Left lung (tissue), 10 donors: ENCODE results near the gene USP21. TPM values are rescaled to one million over a fixed set of nuclear protein-coding genes. Genes with fewer than 3 reads are reported as not detected.

ENCODE experiments used
- ATAC-seq: fragments of 200-7000 bp; cut with Tn5 transposase; one replicate; pipeline ENCODE4 v1.9.1; 2020; ENCODE audit warnings: moderate library complexity
- DNase-seq, 4 donors: peaks; one replicate each; pipeline ENCODE4 v3.0.0-alpha.2; 2013 to 2020
- H3K27ac ChIP-seq, 2 donors: fragments of 200-600 bp; sonication (generic) in 1 of 2; one replicate each; pipeline versions ENCODE4 v1.5.0 to v1.8.0; 2020 to 2021
- H3K27me3 ChIP-seq, 2 donors: fragments of 200-600 bp; sonication (generic) in 1 of 2; one replicate each; pipeline versions ENCODE4 v1.5.0 to v1.8.0; 2020 to 2021
- H3K36me3 ChIP-seq, 2 donors: fragments of 200-600 bp; sonication (generic) in 1 of 2; one replicate each; pipeline versions ENCODE4 v1.5.0 to v1.8.0; 2020 to 2021
- H3K4me1 ChIP-seq, 2 donors: fragments of 200-600 bp; one replicate each; pipeline ENCODE4 v1.8.0; 2021
- H3K4me3 ChIP-seq, 2 donors: fragments of 200-600 bp; sonication (generic) in 1 of 2; one replicate each; pipeline versions ENCODE4 v1.5.0 to v1.8.0; 2020 to 2021; ENCODE audit warnings: mild to moderate bottlenecking in 1 of 2
- H3K9me3 ChIP-seq, 2 donors: fragments of 200-600 bp; sonication (generic) in 1 of 2; one replicate each; pipeline versions ENCODE4 v1.5.0 to v1.8.0; 2020 to 2021
- intact Hi-C, 2 donors: fragments of 100-400 bp; cut with DNase I; formaldehyde crosslinking; loops; one replicate each; pipeline versions ENCODE4 v1.11.2 to v1.14.2; 2022
- polyA plus RNA-seq, 6 donors: library from polyadenylated mRNA; unstranded; fragments of 120-200 nt; gene quantifications; one replicate each; pipeline ENCODE4 v1.2.1, GENCODE V29; 2013; ENCODE audit not compliant: insufficient read length in 6 of 6
- total RNA-seq, 2 donors: library from RNA; stranded (reverse); fragmentation: NEBNext Ultra II Directional; extraction: Animal tissue kit (Norgen Biotek cat#: 25700); gene quantifications; one replicate each; pipeline ENCODE4 v1.2.1, GENCODE V29; 2021
- TF ChIP-seq, protein P1 (sequence below), 2 donors: fragments of 200-600 bp; sonication (generic) in 1 of 2; IDR thresholded peaks; one replicate each; pipeline versions ENCODE4 v1.5.0 to v1.8.0; 2021; ENCODE audit warnings: antibody characterized with exemption in 2 of 2
- donor health status: DM: no; HTN: yes; CAD: no.
- donor health status: DM: no; HTN: no; CAD: no.

The USP21 gene
- total and polyA plus RNA-seq, 8 donors = 24.1 to 53.3 (median 45.5) TPM

DNA sequence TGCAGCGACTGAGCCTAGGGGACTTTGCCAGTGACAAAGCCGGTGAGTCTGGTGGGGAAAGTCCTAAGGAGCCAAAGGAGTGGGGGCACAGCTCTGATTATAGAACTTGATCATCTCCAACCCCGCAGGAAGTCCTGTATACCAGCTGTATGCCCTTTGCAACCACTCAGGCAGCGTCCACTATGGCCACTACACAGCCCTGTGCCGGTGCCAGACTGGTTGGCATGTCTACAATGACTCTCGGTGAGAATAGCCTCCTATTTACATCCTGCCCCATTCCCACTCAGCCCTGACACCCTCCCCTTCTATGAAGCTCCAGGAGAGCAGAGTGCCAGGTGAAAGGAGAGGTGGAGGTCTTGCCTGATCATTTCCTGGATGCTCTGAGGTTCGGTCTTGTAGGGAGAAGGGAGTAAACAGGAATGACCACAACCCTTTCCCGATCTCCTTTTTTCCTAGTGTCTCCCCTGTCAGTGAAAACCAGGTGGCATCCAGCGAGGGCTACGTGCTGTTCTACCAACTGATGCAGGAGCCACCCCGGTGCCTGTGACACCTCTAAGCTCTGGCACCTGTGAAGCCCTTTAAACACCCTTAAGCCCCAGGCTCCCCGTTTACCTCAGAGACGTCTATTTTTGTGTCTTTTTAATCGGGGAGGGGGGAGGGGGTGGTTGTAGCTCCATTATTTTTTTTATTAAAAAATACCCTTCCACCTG lies 5.8 kb downstream of the USP21 start:
- H3K27me3 ChIP-seq = no peaks in the 10 kb centered on the region
- H3K36me3 ChIP-seq = peaks cover 0 to 52% of the 10 kb centered on the region in 2 donors
- DNase-seq = peak in 1 of 4 donors; percentile 33
- TF ChIP-seq, protein P1, sequence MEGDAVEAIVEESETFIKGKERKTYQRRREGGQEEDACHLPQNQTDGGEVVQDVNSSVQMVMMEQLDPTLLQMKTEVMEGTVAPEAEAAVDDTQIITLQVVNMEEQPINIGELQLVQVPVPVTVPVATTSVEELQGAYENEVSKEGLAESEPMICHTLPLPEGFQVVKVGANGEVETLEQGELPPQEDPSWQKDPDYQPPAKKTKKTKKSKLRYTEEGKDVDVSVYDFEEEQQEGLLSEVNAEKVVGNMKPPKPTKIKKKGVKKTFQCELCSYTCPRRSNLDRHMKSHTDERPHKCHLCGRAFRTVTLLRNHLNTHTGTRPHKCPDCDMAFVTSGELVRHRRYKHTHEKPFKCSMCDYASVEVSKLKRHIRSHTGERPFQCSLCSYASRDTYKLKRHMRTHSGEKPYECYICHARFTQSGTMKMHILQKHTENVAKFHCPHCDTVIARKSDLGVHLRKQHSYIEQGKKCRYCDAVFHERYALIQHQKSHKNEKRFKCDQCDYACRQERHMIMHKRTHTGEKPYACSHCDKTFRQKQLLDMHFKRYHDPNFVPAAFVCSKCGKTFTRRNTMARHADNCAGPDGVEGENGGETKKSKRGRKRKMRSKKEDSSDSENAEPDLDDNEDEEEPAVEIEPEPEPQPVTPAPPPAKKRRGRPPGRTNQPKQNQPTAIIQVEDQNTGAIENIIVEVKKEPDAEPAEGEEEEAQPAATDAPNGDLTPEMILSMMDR (IDR thresholded peaks at IDR 0.05) = no peak
- H3K4me1 ChIP-seq = peaks cover 7 to 42% of the 10 kb centered on the region in 2 donors
- no peak for ATAC-seq
- peak overlapping the region in 1 of 2 donors; percentile 73 for H3K4me3 ChIP-seq
- intact Hi-C loops = no loop called here
- no peaks in the 10 kb centered on the region for H3K9me3 ChIP-seq
- H3K27ac ChIP-seq = peak overlapping the region; percentile 88 to 96

DNA sequence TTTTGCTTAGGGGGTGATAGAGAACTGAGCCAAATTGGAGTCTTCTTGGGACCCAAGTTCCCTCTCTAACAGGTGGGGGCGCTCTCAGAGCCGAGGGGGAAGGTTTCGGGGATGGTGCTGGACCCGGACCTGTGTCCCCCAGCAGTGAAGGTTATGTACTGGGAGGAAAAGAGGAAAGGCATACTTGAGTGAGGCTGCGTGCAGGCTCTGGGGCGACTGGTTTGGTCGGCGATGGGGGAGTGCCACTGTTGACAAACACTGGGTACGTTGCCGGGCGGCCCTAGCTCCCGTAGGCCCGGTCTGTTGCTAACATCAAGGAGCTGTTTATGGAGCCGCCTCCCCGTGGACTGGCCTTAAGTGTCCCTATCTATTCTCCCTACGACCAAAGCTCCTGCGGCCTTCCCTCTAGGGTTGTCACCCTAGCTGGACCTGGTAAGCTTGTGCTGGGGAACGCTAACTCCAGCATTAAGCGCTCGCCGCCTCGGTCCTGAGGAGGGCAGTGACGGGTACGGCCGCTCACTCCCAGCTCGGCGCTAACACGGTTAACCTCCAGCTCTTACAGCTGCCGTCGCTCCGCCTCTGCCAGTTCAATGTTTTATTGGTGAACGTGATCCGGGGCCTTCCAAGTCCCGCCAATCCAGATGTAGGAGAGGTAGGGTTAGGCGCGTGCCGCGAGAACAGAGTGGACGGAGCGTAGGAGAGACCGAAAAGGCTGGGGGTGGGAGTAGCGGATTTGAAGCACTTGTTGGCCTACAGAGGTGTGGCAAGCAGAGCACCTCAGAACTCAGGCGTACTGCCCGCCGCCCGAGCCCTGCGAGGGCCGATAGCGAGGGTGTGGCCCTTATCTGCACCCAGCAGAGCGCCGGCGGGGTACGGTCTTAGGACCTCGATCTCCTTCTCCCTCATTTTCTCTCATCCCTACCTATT lies 6.7 kb downstream of the USP21 start, which contains the start of gene PPOX:
PPOX (plus strand) TSS at position 685 of the 927 bp plus-strand sequence. CDS start 422 bp downstream, outside the sequence.
- H3K4me1 ChIP-seq = peaks cover 4 to 32% of the 10 kb centered on the region in 2 donors
- peak within 1 kb of the TSS; percentile 88 to 96 for H3K27ac ChIP-seq
- DNase-seq (peak; percentile 96 to 98 (median 96)), ATAC-seq (peak; percentile 95)
- TF ChIP-seq, protein P1 (IDR thresholded peaks at IDR 0.05) = peak in 1 of 2 donors; percentile 35
- H3K27me3 ChIP-seq = no peaks in the 10 kb centered on the region
- H3K4me3 ChIP-seq = peak within 1 kb of the TSS; percentile 62 to 73
- H3K36me3 ChIP-seq = peaks cover 0 to 58% of the 10 kb centered on the region in 2 donors
- intact Hi-C loops = no loop called here
- no peaks in the 10 kb centered on the region for H3K9me3 ChIP-seq

DNA sequence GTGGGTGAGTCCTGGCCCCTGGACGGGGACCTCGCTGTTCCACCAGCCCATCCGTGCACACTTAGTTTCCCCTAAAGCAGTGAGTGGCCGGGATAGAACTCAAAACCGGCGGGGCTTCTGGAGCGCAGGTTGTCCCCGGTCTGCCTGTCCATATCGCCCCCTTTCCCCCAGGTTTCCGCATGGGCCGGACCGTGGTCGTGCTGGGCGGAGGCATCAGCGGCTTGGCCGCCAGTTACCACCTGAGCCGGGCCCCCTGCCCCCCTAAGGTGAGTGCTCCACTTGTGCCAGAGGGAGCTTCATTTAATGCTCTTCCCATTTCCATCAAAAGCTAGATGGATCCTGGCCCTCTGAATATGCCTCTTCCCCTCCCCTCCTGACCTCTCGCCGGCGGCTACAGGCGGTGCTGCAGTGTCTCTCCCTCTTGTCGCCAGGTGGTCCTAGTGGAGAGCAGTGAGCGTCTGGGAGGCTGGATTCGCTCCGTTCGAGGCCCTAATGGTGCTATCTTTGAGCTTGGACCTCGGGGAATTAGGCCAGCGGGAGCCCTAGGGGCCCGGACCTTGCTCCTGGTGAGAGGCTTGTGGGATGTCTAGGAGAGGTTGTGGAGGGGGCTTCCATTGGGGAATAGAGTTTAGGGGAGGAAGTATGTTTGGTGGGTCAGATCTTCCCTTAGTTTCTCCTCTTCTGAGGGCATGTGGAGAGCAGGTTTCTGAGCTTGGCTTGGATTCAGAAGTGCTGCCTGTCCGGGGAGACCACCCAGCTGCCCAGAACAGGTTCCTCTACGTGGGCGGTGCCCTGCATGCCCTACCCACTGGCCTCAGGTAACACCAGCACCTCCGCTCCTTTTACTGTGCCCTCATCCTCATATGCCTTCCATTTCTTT lies 7.6 kb downstream of the USP21 start:
- intact Hi-C loops = no loop called here
- DNase-seq = peak in 2 of 4 donors; percentile 35 to 78
- ATAC-seq = peak; percentile 6

DNA sequence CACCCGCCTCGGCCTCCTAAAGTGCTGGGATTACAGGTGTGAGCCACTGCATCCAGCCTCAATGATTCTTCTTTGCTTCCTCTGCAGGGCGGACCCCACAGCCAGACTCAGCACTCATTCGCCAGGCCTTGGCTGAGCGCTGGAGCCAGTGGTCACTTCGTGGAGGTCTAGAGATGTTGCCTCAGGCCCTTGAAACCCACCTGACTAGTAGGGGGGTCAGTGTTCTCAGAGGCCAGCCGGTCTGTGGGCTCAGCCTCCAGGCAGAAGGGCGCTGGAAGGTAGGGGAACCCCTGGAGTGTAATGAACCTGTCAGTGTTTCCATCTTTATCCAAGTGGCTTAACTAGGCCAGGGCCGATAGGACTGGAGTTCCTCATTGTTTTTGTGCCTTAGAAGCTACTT lies 9.6 kb downstream of the USP21 start:
- Histone ChIP-seq H3K4me1 (peaks cover 8 to 28% of the 10 kb centered on the region in 2 donors), H3K9me3 (no peaks in the 10 kb centered on the region), H3K27ac (no peak overlapping the region), H3K36me3 (peaks cover 0 to 64% of the 10 kb centered on the region in 2 donors), H3K27me3 (no peaks in the 10 kb centered on the region), H3K4me3 (no peak overlapping the region)
- peak in 1 of 4 donors; percentile 26 for DNase-seq
- TF ChIP-seq, protein P1 (IDR thresholded peaks at IDR 0.05) = no peak
- intact Hi-C loops = no loop called here
- ATAC-seq = no peak

More for the DNA sequence above, 7.6 kb downstream of the USP21 start:
- H3K36me3 ChIP-seq = peaks cover 0 to 64% of the 10 kb centered on the region in 2 donors
- H3K4me1 ChIP-seq = peaks cover 4 to 28% of the 10 kb centered on the region in 2 donors
- H3K4me3 ChIP-seq = peak overlapping the region; percentile 62 to 73
- TF ChIP-seq, protein P1 (IDR thresholded peaks at IDR 0.05) = no peak
- no peaks in the 10 kb centered on the region for H3K27me3 ChIP-seq
- peak overlapping the region; percentile 88 to 96 for H3K27ac ChIP-seq
- no peaks in the 10 kb centered on the region for H3K9me3 ChIP-seq
